Thyroid gland (tissue), 4 donors: ENCODE results near the gene SDR9C7. TPM values are rescaled to one million over a fixed set of nuclear protein-coding genes. Genes with fewer than 3 reads are reported as not detected.

Source experiments
- DNase-seq, 2 donors: peaks; one replicate each; pipeline ENCODE4 v3.0.0-alpha.2; 2019
- H3K27ac ChIP-seq, 3 donors: fragments of 200-600 bp; sonication (generic); 1 replicate in 2 of 3; 2 replicates in 1 of 3; pipeline ENCODE4 v1.5.1; 2016 to 2019; ENCODE audit warnings: mild to moderate bottlenecking in 1 of 3, moderate library complexity in 1 of 3
- H3K27me3 ChIP-seq: fragments of 200-600 bp; sonication (generic); one replicate; pipeline ENCODE4 v1.5.1; 2019
- H3K36me3 ChIP-seq, 2 donors: fragments of 200-600 bp; sonication (generic); one replicate each; pipeline ENCODE4 v1.5.1; 2016 to 2019
- H3K4me1 ChIP-seq, 2 donors: fragments of 200-600 bp; sonication (generic); one replicate each; pipeline ENCODE4 v1.5.1; 2017 to 2019
- H3K4me3 ChIP-seq, 3 donors: fragments of 200-600 bp; sonication (generic); replicated peaks in 1 of 3; 1 replicate in 2 of 3; 2 replicates in 1 of 3; pipeline ENCODE4 v1.5.1; 2016; ENCODE audit warnings: mild to moderate bottlenecking in 1 of 3
- H3K9me3 ChIP-seq: fragments of 200-600 bp; sonication (generic); one replicate; pipeline ENCODE4 v1.5.1; 2017
- POLR2A ChIP-seq, 2 donors: fragments of 450-650 bp; IDR thresholded peaks; one replicate each; pipeline ENCODE4 v1.6.1; 2017; ENCODE audit warnings: antibody characterized with exemption in 2 of 2, mild to moderate bottlenecking in 2 of 2, moderate library complexity in 1 of 2
- WGBS, 2 donors: methylation state at CpG; one replicate each; pipeline ENCODE4 v1.1.5; 2017; 5-methylcytosine and 5-hydroxymethylcytosine counted together
- intact Hi-C: fragments of 100-400 bp; cut with DNase I; formaldehyde crosslinking; loops from one replicate; pipeline ENCODE4 v1.15.1; 2023
- total RNA-seq, 4 donors: library from RNA; depleted of rRNA; stranded (reverse); fragments of >200 nt; gene quantifications; one replicate each; pipeline ENCODE4 v1.2.3, GENCODE V29; 2016
- TF ChIP-seq, protein P1 (sequence below), 6 experiments: fragments of 200-600 bp in 3 of 6; fragments of 450-650 bp in 3 of 6; sonication (generic) in 3 of 6; IDR thresholded peaks; one replicate each; pipeline ENCODE4 v1.5.1; 2016 to 2019; ENCODE audit warnings: antibody characterized with exemption in 6 of 6, mild to moderate bottlenecking in 2 of 6, inconsistent platforms in 1 of 6, moderate library complexity in 1 of 6

SDR9C7 gene
- total RNA-seq, 4 donors from 2014 or later: not detected

DNA sequence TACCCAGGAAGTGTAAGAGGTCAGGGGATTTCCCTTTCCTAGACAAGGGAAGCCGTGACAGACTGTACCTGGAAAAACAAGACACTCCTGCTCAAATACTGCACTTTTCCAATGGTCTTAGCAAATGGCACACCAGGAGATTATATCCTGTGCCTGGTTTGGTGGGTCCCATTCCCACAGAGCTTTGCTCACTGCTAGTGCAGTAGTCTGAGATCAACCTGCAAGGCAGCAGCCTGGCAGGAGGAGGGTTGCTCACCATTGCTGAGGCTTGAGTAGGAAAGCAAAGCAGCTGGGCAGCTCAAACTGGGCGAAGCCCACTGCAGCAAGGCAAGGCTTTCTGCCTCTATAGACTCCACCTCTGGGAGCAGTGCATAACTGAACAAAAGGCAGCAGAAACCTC, 24.2 kb upstream of the SDR9C7 start:
- H3K9me3 ChIP-seq: no peaks in the 10 kb centered on the region
- DNase-seq: no peak
- H3K4me1 ChIP-seq: no peaks in the 10 kb centered on the region
- WGBS, 2 donors: 70 to 96% methylated on average over 2 of the region's 2 CpGs
- no peak overlapping the region for H3K27ac ChIP-seq
- H3K27me3 ChIP-seq: no peaks in the 10 kb centered on the region
- H3K4me3 ChIP-seq: no peak overlapping the region
- intact Hi-C loops: no loop called here
- TF ChIP-seq, protein P1, sequence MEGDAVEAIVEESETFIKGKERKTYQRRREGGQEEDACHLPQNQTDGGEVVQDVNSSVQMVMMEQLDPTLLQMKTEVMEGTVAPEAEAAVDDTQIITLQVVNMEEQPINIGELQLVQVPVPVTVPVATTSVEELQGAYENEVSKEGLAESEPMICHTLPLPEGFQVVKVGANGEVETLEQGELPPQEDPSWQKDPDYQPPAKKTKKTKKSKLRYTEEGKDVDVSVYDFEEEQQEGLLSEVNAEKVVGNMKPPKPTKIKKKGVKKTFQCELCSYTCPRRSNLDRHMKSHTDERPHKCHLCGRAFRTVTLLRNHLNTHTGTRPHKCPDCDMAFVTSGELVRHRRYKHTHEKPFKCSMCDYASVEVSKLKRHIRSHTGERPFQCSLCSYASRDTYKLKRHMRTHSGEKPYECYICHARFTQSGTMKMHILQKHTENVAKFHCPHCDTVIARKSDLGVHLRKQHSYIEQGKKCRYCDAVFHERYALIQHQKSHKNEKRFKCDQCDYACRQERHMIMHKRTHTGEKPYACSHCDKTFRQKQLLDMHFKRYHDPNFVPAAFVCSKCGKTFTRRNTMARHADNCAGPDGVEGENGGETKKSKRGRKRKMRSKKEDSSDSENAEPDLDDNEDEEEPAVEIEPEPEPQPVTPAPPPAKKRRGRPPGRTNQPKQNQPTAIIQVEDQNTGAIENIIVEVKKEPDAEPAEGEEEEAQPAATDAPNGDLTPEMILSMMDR (IDR thresholded peaks at IDR 0.05): no peak
- TF ChIP-seq POLR2A (IDR thresholded peaks at IDR 0.05): no peak
- H3K36me3 ChIP-seq: no peaks in the 10 kb centered on the region

DNA sequence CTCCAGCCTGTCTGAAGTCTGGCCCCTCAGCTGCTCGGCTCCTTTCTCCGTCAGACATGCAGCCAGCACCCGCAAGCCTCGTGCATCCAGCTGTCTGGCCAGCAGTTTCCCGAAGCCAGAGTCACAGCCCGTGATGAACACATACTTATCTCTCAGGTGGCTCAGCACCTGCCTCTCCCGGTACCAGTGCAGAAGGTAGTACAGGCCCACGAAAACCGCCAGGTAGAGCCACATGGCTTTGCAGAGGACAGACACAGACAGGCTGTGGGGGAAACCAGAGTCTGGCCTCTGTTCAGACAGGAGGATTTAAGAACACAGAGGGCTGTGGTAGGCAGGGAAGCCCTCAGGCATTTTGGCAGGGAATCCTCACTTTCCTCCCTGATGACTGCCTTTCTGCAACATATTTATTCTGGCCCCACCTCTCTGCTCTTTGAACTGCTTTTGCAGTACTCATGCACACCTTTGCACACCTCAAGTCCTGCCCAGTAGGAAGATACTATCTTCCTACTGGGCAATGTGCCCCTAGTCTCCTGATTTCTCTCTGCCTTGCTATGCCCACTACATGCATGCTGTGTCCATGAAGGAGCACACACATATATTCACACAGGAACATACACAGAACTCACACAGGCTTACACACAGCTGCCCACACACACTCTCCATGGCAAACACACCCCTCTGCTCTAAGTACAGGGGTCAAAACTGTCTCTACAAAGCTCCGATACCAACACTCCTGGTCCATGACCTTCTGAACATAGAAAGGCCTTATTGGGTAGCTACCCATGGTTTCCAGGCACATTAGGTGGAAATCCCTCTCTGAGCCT, 23.2 kb upstream of the SDR9C7 start, which contains the start of gene RDH16:
Gene RDH16, minus strand, starts transcription at position 380 of the 824 bp plus-strand sequence. Its CDS starts 146 bp downstream, at position 234.
- H3K9me3 ChIP-seq: no peaks in the 10 kb centered on the region
- no peak within 1 kb of the TSS for H3K27ac ChIP-seq
- no peak within 1 kb of the TSS for H3K4me3 ChIP-seq
- no peaks in the 10 kb centered on the region for H3K4me1 ChIP-seq
- intact Hi-C loops: no loop called here
- DNase-seq: no peak
- WGBS, 2 donors: 87 to 90% methylated on average over 9 to 10 of the region's 10 CpGs
- TF ChIP-seq, protein P1 (IDR thresholded peaks at IDR 0.05): no peak
- TF ChIP-seq POLR2A (IDR thresholded peaks at IDR 0.05): no peak
- no peaks in the 10 kb centered on the region for H3K36me3 ChIP-seq
- no peaks in the 10 kb centered on the region for H3K27me3 ChIP-seq

DNA sequence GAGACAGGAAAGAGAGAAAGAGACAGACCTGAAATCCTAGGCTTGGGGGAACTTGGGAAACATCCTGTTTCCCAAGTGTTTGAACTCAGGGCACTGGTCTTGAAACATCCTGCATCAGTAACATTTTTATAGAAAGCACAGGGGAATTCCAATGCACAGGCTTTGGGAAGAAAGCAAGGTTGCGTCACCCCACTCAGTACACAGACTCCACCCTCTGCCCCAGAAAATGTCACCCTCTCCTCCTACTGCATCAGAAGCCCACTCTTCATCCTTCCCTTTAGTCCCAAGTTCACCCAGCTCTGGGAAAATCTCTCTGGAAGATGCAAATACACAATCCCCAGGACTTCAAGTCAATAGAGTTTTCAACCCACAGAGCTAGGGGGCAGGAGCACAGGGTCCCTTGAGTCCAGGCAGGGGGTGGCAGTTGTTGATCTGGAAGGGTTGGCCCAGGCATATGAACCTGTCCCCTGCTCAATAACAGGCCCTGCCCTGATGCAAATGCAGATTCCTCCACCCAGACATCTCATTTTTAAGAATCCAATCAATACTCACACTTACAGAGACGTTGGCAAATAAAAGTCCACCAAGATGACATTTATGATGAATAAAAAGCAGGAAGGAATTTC, 21.5 kb upstream of the SDR9C7 start:
- intact Hi-C loops: no loop called here
- no peaks in the 10 kb centered on the region for H3K36me3 ChIP-seq
- no peaks in the 10 kb centered on the region for H3K27me3 ChIP-seq
- no peak overlapping the region for H3K27ac ChIP-seq
- 74 to 81% methylated on average over 2 of the region's 2 CpGs for WGBS, 2 donors
- no peaks in the 10 kb centered on the region for H3K9me3 ChIP-seq
- TF ChIP-seq POLR2A (IDR thresholded peaks at IDR 0.05): no peak
- TF ChIP-seq, protein P1 (IDR thresholded peaks at IDR 0.05): no peak
- H3K4me3 ChIP-seq: no peak overlapping the region
- H3K4me1 ChIP-seq: no peaks in the 10 kb centered on the region
- no peak for DNase-seq

DNA sequence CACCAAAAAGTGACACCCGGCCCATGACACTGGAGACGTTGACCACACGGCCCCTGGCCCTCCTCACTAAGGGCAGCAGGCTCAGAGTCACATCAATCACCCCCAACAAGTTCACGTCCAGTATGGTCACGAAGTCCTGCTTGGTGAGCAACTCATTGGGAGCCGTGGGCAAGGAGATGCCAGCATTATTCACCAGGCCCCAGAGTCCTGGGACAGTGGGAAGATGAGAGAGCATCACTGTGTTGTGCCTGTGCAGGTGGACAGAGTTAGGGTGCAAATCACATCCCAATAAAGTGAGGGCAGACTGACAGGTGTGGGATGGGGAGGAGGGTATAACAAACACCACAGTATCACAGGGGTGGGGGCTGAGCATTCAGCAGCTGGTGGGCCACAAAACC, 20.7 kb upstream of the SDR9C7 start:
- DNase-seq: no peak
- Histone ChIP-seq H3K9me3 (no peaks in the 10 kb centered on the region), H3K4me1 (no peaks in the 10 kb centered on the region), H3K27ac (no peak overlapping the region), H3K36me3 (no peaks in the 10 kb centered on the region), H3K4me3 (no peak overlapping the region), H3K27me3 (no peaks in the 10 kb centered on the region)
- 89 to 93% methylated on average over 3 to 6 of the region's 6 CpGs for WGBS, 2 donors
- TF ChIP-seq, protein P1 (IDR thresholded peaks at IDR 0.05): no peak
- TF ChIP-seq POLR2A (IDR thresholded peaks at IDR 0.05): no peak
- intact Hi-C loops: no loop called here
